Measurements from ENCODE around the gene XPO5.
"Not testable (repeated sequence)": the region's sequence is repeated elsewhere in the genome, so short reads cannot be mapped to it uniquely, and the experiment has no call there.

The XPO5 gene

GRCh38 chr6:43575772-43576551 is at the start of gene XPO5, which contains the start of gene POLH:
Gene XPO5 (minus strand): TSS chr6:43576038. CDS start chr6:43575864, 174 bp downstream.
Gene POLH (plus strand): TSS chr6:43576185. CDS start chr6:43582320, 6,135 bp downstream.
- DNase-seq (ENCODE audit: low spot score): peak; percentile 99

GRCh38 chr6:43625393-43625992 is 49.7 kb upstream of the XPO5 start:
- DNase-seq (ENCODE audit: low spot score): no peak

GRCh38 chr6:43624786-43625288 is 49.0 kb upstream of the XPO5 start:
- no peak for DNase-seq (ENCODE audit: low spot score)

GRCh38 chr6:43623880-43624785 is 48.3 kb upstream of the XPO5 start:
- DNase-seq (ENCODE audit: low spot score): no peak

- DNase-seq (ENCODE audit: low spot score): no peak
These were observed 46.7 kb upstream of the XPO5 start for GRCh38 chr6:43622541-43622940.

GRCh38 chr6:43621836-43622180 is 46.0 kb upstream of the XPO5 start:
- DNase-seq (ENCODE audit: low spot score): no peak

- no peak for DNase-seq (ENCODE audit: low spot score)
These were observed 45.4 kb upstream of the XPO5 start for GRCh38 chr6:43621078-43621835.

DNA sequence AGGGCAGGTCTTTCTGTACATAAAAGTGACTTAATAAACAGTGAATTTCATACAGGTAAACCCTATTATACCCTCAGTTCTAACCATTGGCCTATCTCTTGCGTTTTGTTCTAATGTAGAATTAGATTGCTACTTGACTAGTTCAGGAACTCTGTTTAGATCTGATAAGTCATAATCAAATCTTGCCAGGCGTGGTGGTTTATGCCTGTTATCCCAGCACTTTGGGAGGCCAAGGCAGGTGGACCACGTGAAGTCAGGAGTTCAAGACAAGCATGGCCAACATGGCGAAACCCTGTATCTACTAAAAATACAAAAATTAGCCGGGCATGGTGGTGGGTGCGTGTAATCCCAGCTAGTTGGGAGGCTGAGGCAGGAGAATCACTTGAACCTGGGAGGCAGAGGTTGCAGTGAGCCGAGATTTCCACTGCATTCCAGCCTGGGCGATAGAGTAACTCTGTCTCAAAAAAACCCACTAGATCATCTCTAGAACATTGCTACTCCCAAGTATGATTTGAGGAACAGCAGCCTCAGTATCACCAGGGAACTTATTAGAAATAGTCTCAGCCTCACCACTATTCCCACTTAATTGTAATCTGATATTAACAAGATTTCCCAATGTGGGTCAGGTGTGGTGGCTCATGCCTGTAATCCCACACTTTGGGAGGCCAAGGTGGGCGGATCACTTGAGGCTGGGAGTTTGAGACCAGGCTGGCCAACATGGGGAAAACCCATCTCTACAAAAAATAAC is 41.1 kb upstream of the XPO5 start:
- DNase-seq (ENCODE audit: low spot score): no peak

GRCh38 chr6:43614396-43614730 is 38.5 kb upstream of the XPO5 start:
- no peak for DNase-seq (ENCODE audit: low spot score)

DNA sequence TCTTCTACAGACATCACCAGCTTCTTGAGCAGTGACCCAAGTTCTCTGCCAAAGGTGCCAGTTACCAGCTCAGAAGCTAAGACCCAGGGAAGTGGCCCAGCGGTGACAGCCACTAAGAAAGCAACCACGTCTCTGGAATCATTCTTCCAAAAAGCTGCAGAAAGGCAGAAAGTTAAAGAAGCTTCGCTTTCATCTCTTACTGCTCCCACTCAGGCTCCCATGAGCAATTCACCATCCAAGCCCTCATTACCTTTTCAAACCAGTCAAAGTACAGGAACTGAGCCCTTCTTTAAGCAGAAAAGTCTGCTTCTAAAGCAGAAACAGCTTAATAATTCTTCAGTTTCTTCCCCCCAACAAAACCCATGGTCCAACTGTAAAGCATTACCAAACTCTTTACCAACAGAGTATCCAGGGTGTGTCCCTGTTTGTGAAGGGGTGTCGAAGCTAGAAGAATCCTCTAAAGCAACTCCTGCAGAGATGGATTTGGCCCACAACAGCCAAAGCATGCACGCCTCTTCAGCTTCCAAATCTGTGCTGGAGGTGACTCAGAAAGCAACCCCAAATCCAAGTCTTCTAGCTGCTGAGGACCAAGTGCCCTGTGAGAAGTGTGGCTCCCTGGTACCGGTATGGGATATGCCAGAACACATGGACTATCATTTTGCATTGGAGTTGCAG is 38.0 kb upstream of the XPO5 start:
- no peak for DNase-seq (ENCODE audit: low spot score)

GRCh38 chr6:43610431-43610830 is 34.6 kb upstream of the XPO5 start:
- DNase-seq (ENCODE audit: low spot score): no peak

GRCh38 chr6:43609402-43609801 is 33.6 kb upstream of the XPO5 start:
- DNase-seq (ENCODE audit: low spot score): no peak

GRCh38 chr6:43608807-43609206 is 33.0 kb upstream of the XPO5 start:
- no peak for DNase-seq (ENCODE audit: low spot score)

DNA sequence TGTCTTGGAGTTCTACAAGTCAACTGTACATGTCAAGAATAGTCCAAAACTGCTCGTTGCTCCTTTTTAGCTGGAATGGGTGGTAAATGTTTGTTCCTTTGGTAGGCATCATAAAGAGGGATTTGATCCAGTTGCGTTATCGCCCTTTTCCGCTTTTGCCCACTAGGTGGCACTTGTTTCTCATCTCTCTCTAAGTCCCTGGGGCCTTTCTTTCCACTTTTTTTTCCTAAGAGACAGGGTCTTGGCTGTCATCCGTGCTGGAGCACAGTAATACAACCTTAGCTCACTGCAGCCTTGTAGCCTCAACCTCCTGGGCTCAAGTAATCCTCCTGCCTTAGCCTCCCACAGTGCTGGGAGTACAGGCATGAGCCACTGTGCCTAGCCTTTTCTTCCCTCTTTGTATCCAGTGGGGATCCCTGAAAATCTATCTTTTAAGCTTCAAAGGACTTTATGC is 32.5 kb upstream of the XPO5 start:
- peak; percentile 61 for DNase-seq (ENCODE audit: low spot score)

DNA sequence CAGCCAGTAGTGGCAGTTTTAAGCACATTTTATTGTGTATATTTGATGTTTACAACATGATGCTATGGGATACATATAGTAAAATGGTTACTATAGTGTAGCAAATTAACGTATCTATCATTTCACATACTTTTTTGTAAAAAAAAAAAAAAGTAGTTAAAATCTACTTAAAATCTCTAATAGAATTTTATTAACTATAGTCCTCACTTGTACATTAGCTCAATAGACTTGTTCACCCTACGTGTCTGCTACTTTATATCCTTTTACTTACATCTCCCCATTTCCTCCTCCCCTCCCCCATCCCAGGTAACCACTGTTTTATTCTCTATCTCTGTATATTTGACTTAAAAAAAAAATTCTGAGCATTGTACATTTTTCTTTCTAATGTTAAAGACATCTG is 30.2 kb upstream of the XPO5 start:
- no peak for DNase-seq (ENCODE audit: low spot score)

DNA sequence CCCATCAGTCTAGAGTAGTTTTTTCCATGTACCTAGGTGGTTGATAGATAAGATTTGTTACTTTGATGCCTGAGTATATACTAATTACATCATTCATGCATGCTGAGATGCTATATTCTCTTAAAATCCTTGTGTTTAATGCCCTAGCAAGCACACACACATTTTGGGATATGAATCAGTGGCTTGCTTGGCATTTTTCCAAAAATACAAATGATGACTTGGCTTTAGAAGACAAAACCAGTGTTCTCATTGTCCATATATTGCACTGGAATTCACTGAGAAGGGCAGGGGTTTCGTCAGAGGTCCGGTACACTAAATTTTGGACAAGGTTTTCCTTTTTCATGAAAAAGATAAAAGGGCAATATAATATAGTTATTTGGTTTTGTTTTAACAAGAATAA is 28.3 kb upstream of the XPO5 start:
- DNase-seq (ENCODE audit: low spot score): no peak

GRCh38 chr6:43600595-43600994 is 24.8 kb upstream of the XPO5 start:
- DNase-seq (ENCODE audit: low spot score): no peak

GRCh38 chr6:43593938-43594337 is 18.1 kb upstream of the XPO5 start:
- DNase-seq (ENCODE audit: low spot score): no peak

- not testable (repeated sequence) for DNase-seq (ENCODE audit: low spot score)
These were observed 13.7 kb upstream of the XPO5 start for GRCh38 chr6:43589564-43589963.

DNA sequence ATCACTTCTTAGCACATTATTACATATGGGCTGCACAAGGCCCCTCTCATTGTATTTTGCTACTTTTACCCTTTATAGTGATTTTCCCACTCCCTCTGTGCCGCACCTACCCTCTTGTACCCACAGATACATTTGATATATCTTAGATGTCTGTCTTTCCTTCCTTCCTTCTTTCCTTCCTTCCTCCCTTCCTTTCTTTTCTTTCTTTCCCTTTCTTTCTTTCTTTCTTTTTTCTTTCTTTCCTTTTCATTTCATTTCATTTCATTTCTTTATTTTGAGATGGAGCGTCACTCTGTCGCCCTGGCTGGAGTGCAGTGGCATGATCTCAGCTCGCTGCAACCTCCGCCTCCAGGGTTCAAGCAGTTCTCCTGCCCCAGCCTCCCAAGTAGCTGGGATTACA is 12.4 kb upstream of the XPO5 start:
- no peak for DNase-seq (ENCODE audit: low spot score)
